Esophagus (tissue), 2 donors: ENCODE data around the gene ADAMTS15. TPM values are rescaled to one million over a fixed set of nuclear protein-coding genes. Genes with fewer than 3 reads are reported as not detected.

Experiments used
- H3K27ac ChIP-seq, 2 donors: one replicate each; pipeline ENCODE4 v1.5.1; 2013; ENCODE audit warnings: low read depth in 2 of 2, mild to moderate bottlenecking in 2 of 2, inconsistent platforms in 1 of 2, low read length in 1 of 2, moderate library complexity in 1 of 2
- H3K27me3 ChIP-seq, 2 donors: one replicate each; pipeline ENCODE4 v1.6.1; 2013; ENCODE audit warnings: low read length in 2 of 2, control low read depth in 1 of 2, mild to moderate bottlenecking in 1 of 2; ENCODE audit not compliant: insufficient read depth in 2 of 2, control insufficient read depth in 1 of 2
- H3K36me3 ChIP-seq, 2 donors: one replicate each; pipeline ENCODE4 v1.6.1; 2013; ENCODE audit warnings: low read length in 1 of 2; ENCODE audit not compliant: control insufficient read depth in 2 of 2, insufficient read depth in 2 of 2
- H3K4me1 ChIP-seq, 2 donors: one replicate each; pipeline ENCODE4 v1.6.1; 2013; ENCODE audit warnings: low read length in 1 of 2; ENCODE audit not compliant: control insufficient read depth in 2 of 2, insufficient read depth in 2 of 2
- H3K4me3 ChIP-seq, 2 donors: one replicate each; pipeline ENCODE4 v1.5.1; 2013; ENCODE audit warnings: low read length in 2 of 2, mild to moderate bottlenecking in 2 of 2, low read depth in 1 of 2, moderate library complexity in 1 of 2
- H3K9me3 ChIP-seq, 2 donors: one replicate each; pipeline ENCODE4 v1.6.1; 2013; ENCODE audit warnings: mild to moderate bottlenecking in 2 of 2, low read depth in 1 of 2, low read length in 1 of 2, moderate library complexity in 1 of 2; ENCODE audit not compliant: control insufficient read depth in 2 of 2, insufficient read depth in 1 of 2
- WGBS, 2 donors: extraction: QIAGEN DNeasy Blood & Tissue Kit; methylation state at CpG; one replicate each; pipeline ENCODE4 v1.1.7; 2013; 5-methylcytosine and 5-hydroxymethylcytosine counted together
- polyA plus RNA-seq, 2 donors: library from polyadenylated mRNA; stranded (reverse); fragments of 200-250 nt; gene quantifications; one replicate each; pipeline ENCODE4 v1.2.3, GENCODE V29; 2013
- donor health status: healthy with polysubstance abuse.
- donor health status: Bipolar disorder and iron deficiency.

Gene ADAMTS15
- polyA plus RNA-seq, 2 donors, result 0.53 to 0.61 TPM

GRCh38 chr11:130416906-130417305 lies 31.5 kb upstream of the ADAMTS15 start:
- Histone ChIP-seq H3K9me3 (no peaks in the 10 kb centered on the region), H3K27ac (no peak overlapping the region), H3K36me3 (no peaks in the 10 kb centered on the region), H3K4me1 (peaks cover 0 to 15% of the 10 kb centered on the region in 2 donors), H3K27me3 (no peaks in the 10 kb centered on the region), H3K4me3 (no peak overlapping the region)
- 87 to 92% methylated on average over 11 of the region's 11 CpGs for WGBS, 2 donors

GRCh38 chr11:130418210-130418609 lies 30.2 kb upstream of the ADAMTS15 start:
- H3K4me3 ChIP-seq, result no peak overlapping the region
- no peaks in the 10 kb centered on the region for H3K9me3 ChIP-seq
- peak overlapping the region; percentile 22 to 41 for H3K27ac ChIP-seq
- no peaks in the 10 kb centered on the region for H3K27me3 ChIP-seq
- 81 to 87% methylated on average over 5 of the region's 5 CpGs for WGBS, 2 donors
- H3K36me3 ChIP-seq, result no peaks in the 10 kb centered on the region
- H3K4me1 ChIP-seq, result peaks cover 0 to 12% of the 10 kb centered on the region in 2 donors

GRCh38 chr11:130418756-130419155 lies 29.7 kb upstream of the ADAMTS15 start:
- WGBS, 2 donors, result 53 to 58% methylated on average over 12 of the region's 12 CpGs
- H3K27ac ChIP-seq, result peak overlapping the region; percentile 22 to 41

GRCh38 chr11:130420478-130421198 lies 27.8 kb upstream of the ADAMTS15 start:
- no peaks in the 10 kb centered on the region for H3K36me3 ChIP-seq
- H3K27me3 ChIP-seq, result no peaks in the 10 kb centered on the region
- H3K9me3 ChIP-seq, result no peaks in the 10 kb centered on the region
- H3K4me1 ChIP-seq, result peaks cover 0 to 8% of the 10 kb centered on the region in 2 donors
- H3K27ac ChIP-seq, result peak overlapping the region; percentile 26 to 61
- WGBS, 2 donors, result 46 to 53% methylated on average over 14 of the region's 14 CpGs
- H3K4me3 ChIP-seq, result no peak overlapping the region

More at GRCh38 chr11:130418756-130419155, 29.7 kb upstream of the ADAMTS15 start:
- Histone ChIP-seq H3K9me3 (no peaks in the 10 kb centered on the region), H3K27me3 (no peaks in the 10 kb centered on the region), H3K36me3 (no peaks in the 10 kb centered on the region), H3K4me3 (no peak overlapping the region), H3K4me1 (peaks cover 0 to 9% of the 10 kb centered on the region in 2 donors)

- H3K9me3 ChIP-seq, result no peaks in the 10 kb centered on the region
- peak overlapping the region; percentile 26 to 40 for H3K27ac ChIP-seq
- WGBS, 2 donors, result 81 to 82% methylated on average over 7 of the region's 7 CpGs
- no peaks in the 10 kb centered on the region for H3K36me3 ChIP-seq
- H3K4me1 ChIP-seq, result peaks cover 0 to 8% of the 10 kb centered on the region in 2 donors
- H3K27me3 ChIP-seq, result no peaks in the 10 kb centered on the region
- H3K4me3 ChIP-seq, result no peak overlapping the region
Measured at GRCh38 chr11:130421199-130421585, 27.3 kb upstream of the ADAMTS15 start.

GRCh38 chr11:130421697-130422096 lies 26.7 kb upstream of the ADAMTS15 start:
- no peaks in the 10 kb centered on the region for H3K36me3 ChIP-seq
- WGBS, 2 donors, result 87 to 90% methylated on average over 8 of the region's 8 CpGs
- H3K27me3 ChIP-seq, result no peaks in the 10 kb centered on the region
- H3K4me1 ChIP-seq, result peaks cover 0 to 8% of the 10 kb centered on the region in 2 donors
- H3K9me3 ChIP-seq, result no peaks in the 10 kb centered on the region
- H3K4me3 ChIP-seq, result no peak overlapping the region
- H3K27ac ChIP-seq, result peak overlapping the region in 1 of 2 donors; percentile 7

- H3K4me1 ChIP-seq, result peaks cover 0 to 11% of the 10 kb centered on the region in 2 donors
Measured at GRCh38 chr11:130422251-130422995, 26.0 kb upstream of the ADAMTS15 start.

GRCh38 chr11:130423541-130424142 lies 24.8 kb upstream of the ADAMTS15 start:
- Histone ChIP-seq H3K4me1 (peaks cover 0 to 16% of the 10 kb centered on the region in 2 donors), H3K27me3 (peaks cover 0 to 6% of the 10 kb centered on the region in 2 donors), H3K36me3 (no peaks in the 10 kb centered on the region), H3K9me3 (no peaks in the 10 kb centered on the region), H3K27ac (no peak overlapping the region), H3K4me3 (no peak overlapping the region)
- WGBS, 2 donors, result 81 to 89% methylated on average over 16 of the region's 16 CpGs

More at GRCh38 chr11:130422251-130422995, 26.0 kb upstream of the ADAMTS15 start:
- Histone ChIP-seq H3K27ac (no peak overlapping the region), H3K36me3 (no peaks in the 10 kb centered on the region), H3K4me3 (no peak overlapping the region), H3K27me3 (no peaks in the 10 kb centered on the region), H3K9me3 (no peaks in the 10 kb centered on the region)
- WGBS, 2 donors, result 90 to 91% methylated on average over 22 of the region's 22 CpGs

GRCh38 chr11:130424613-130425140 lies 23.8 kb upstream of the ADAMTS15 start:
- peaks cover 0 to 6% of the 10 kb centered on the region in 2 donors for H3K27me3 ChIP-seq
- H3K27ac ChIP-seq, result no peak overlapping the region
- peaks cover 0 to 14% of the 10 kb centered on the region in 2 donors for H3K4me1 ChIP-seq
- H3K36me3 ChIP-seq, result no peaks in the 10 kb centered on the region
- WGBS, 2 donors, result 92% methylated on average over 14 of the region's 14 CpGs
- H3K9me3 ChIP-seq, result no peaks in the 10 kb centered on the region
- H3K4me3 ChIP-seq, result no peak overlapping the region
